Neural cell (in vitro differentiated cells): ENCODE data around the gene SPPL3.

Experiments
- CTCF ChIP-seq: fragments of 450-650 bp; IDR thresholded peaks from 2 replicates; pipeline ENCODE4 v1.5.1; 2014; ENCODE audit warnings: antibody characterized with exemption, mild to moderate bottlenecking, moderate library complexity; ENCODE audit not compliant: poor library complexity, severe bottlenecking
- EP300 ChIP-seq: fragments of 450-650 bp; conservative IDR thresholded peaks from 2 replicates; pipeline ENCODE4 v1.6.1; 2014; ENCODE audit warnings: antibody characterized with exemption, mild to moderate bottlenecking, moderate library complexity; ENCODE audit not compliant: poor library complexity, severe bottlenecking
- MXI1 ChIP-seq: fragments of 450-650 bp; conservative IDR thresholded peaks from 2 replicates; pipeline ENCODE4 v1.6.1; 2014; ENCODE audit warnings: antibody characterized with exemption, mild to moderate bottlenecking; ENCODE audit not compliant: poor library complexity, severe bottlenecking
- REST ChIP-seq: IDR thresholded peaks from 2 replicates; pipeline ENCODE4 v1.6.1; 2012; ENCODE audit warnings: borderline replicate concordance
- TAF1 ChIP-seq: IDR thresholded peaks from 2 replicates; pipeline ENCODE4 v1.6.1; 2012; ENCODE audit warnings: low read depth

- TF ChIP-seq CTCF (no peak), TAF1 (no peak), REST (no peak), MXI1 (no peak), EP300 (no peak)
These were observed 159.2 kb downstream of the SPPL3 start for GRCh38 chr12:120744922-120745493.
